Stomach (tissue), 9 donors: Measurements from ENCODE around the gene C11orf91. TPM values are rescaled to one million over a fixed set of nuclear protein-coding genes. Genes with fewer than 3 reads are reported as not detected.
"Not testable (repeated sequence)": the region's sequence is repeated elsewhere in the genome, so short reads cannot be mapped to it uniquely, and the experiment has no call there.

ENCODE experiments used
- DNase-seq, 2 donors: peaks; one replicate each; pipeline versions ENCODE4 v3.0.0 to v3.0.0-alpha.2; 2013 to 2019
- H3K27ac ChIP-seq, 5 donors: fragments of 200-600 bp in 4 of 5; sonication (generic) in 4 of 5; one replicate each; pipeline ENCODE4 v1.5.1; 2013 to 2019; ENCODE audit warnings: mild to moderate bottlenecking in 1 of 5, moderate library complexity in 1 of 5
- H3K27me3 ChIP-seq, 3 donors: fragments of 200-600 bp; sonication (generic); one replicate each; pipeline ENCODE4 v1.5.1; 2017 to 2019; ENCODE audit warnings: mixed run types in 1 of 3
- H3K36me3 ChIP-seq, 4 donors: fragments of 200-600 bp; sonication (generic); 1 replicate in 3 of 4; 2 replicates in 1 of 4; pipeline ENCODE4 v1.5.1; 2016 to 2019
- H3K4me1 ChIP-seq, 4 donors: fragments of 200-600 bp; sonication (generic); one replicate each; pipeline ENCODE4 v1.5.1; 2016 to 2019
- H3K4me3 ChIP-seq, 4 donors: fragments of 200-600 bp; sonication (generic) in 3 of 4; one replicate each; pipeline ENCODE4 v1.5.1; 2016 to 2019; ENCODE audit warnings: mild to moderate bottlenecking in 1 of 4
- H3K9me3 ChIP-seq, 4 donors: fragments of 200-600 bp; sonication (generic); one replicate each; pipeline ENCODE4 v1.5.1; 2016 to 2019
- EP300 ChIP-seq: sonication (generic); formaldehyde crosslinking; IDR thresholded peaks from one replicate; pipeline ENCODE4 v1.6.1; 2017; ENCODE audit warnings: antibody characterized with exemption
- POLR2A ChIP-seq, 4 donors: fragments of 450-650 bp; IDR thresholded peaks; one replicate each; pipeline ENCODE4 v1.6.1; 2016; ENCODE audit warnings: antibody characterized with exemption in 4 of 4, control low read depth in 2 of 4, mild to moderate bottlenecking in 1 of 4, moderate library complexity in 1 of 4
- POLR2AphosphoS5 ChIP-seq, 3 donors: sonication (generic); formaldehyde crosslinking; IDR thresholded peaks; one replicate each; pipeline ENCODE4 v1.6.1; 2016; ENCODE audit warnings: antibody characterized with exemption in 3 of 3
- WGBS, 5 donors: extraction: QIAGEN DNeasy Blood & Tissue Kit in 3 of 5; methylation state at CpG; one replicate each; pipeline versions ENCODE4 v1.1.5 to v1.1.7; 2013 to 2018; 5-methylcytosine and 5-hydroxymethylcytosine counted together
- intact Hi-C: fragments of 100-400 bp; cut with DNase I; formaldehyde crosslinking; loops from one replicate; pipeline ENCODE4 v1.15.1; 2023; ENCODE audit warnings: low total_unique reads
- polyA plus RNA-seq, 3 donors: library from polyadenylated mRNA; stranded (reverse); fragments of 200-250 nt; gene quantifications; one replicate each; pipeline ENCODE4 v1.2.3, GENCODE V29; 2013
- total RNA-seq, 5 donors: library from RNA; depleted of rRNA; stranded (reverse); fragments of >200 nt; gene quantifications; one replicate each; pipeline versions ENCODE4 v1.1.0 to v1.2.3, GENCODE V29; 2014 to 2016
- TF ChIP-seq, protein P1 (sequence below), 7 experiments: fragments of 450-650 bp in 4 of 7; fragments of 200-600 bp in 3 of 7; sonication (generic) in 3 of 7; IDR thresholded peaks; one replicate each; pipeline ENCODE4 v1.5.1; 2016 to 2019; ENCODE audit warnings: antibody characterized with exemption in 7 of 7, control low read depth in 2 of 7, mild to moderate bottlenecking in 1 of 7
- donor health status: healthy with polysubstance abuse.
- donor health status: Bipolar disorder and iron deficiency.
- donor health status: healthy.

The C11orf91 gene
- total and polyA plus RNA-seq, 8 donors: not detected

DNA sequence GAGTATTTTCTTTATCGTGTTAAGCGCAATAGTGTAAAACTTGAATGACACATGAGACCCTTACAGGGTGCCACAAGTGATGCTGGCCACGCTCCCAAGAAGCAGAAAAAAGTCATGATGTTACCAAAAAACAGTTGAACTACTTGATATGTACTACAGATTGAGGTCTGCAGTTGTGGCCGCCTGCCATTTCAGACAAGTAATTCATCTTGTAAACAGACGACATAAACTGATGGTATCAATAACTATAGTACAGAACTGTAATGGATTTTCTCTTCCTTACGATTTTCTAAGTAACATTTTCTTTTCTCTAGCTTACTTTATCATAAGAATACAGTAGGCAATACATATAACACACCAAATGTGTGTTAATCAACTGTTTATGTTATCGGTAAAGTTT, 30.1 kb upstream of the C11orf91 start:
- no peak for TF ChIP-seq POLR2AphosphoS5 (IDR thresholded peaks at IDR 0.05)
- TF ChIP-seq EP300: no peak
- TF ChIP-seq, protein P1, sequence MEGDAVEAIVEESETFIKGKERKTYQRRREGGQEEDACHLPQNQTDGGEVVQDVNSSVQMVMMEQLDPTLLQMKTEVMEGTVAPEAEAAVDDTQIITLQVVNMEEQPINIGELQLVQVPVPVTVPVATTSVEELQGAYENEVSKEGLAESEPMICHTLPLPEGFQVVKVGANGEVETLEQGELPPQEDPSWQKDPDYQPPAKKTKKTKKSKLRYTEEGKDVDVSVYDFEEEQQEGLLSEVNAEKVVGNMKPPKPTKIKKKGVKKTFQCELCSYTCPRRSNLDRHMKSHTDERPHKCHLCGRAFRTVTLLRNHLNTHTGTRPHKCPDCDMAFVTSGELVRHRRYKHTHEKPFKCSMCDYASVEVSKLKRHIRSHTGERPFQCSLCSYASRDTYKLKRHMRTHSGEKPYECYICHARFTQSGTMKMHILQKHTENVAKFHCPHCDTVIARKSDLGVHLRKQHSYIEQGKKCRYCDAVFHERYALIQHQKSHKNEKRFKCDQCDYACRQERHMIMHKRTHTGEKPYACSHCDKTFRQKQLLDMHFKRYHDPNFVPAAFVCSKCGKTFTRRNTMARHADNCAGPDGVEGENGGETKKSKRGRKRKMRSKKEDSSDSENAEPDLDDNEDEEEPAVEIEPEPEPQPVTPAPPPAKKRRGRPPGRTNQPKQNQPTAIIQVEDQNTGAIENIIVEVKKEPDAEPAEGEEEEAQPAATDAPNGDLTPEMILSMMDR (IDR thresholded peaks at IDR 0.05): no peak
- no peak for TF ChIP-seq POLR2A (IDR thresholded peaks at IDR 0.05)
- intact Hi-C loops: no loop called here
- H3K9me3 ChIP-seq: no peaks in the 10 kb centered on the region
- 65 to 71% (median 70%) methylated on average over 7 of the region's 7 CpGs for WGBS, 5 donors
- peak overlapping the region in 1 of 4 donors; percentile 65 for H3K4me3 ChIP-seq
- H3K27me3 ChIP-seq: no peaks in the 10 kb centered on the region
- no peak overlapping the region for H3K27ac ChIP-seq
- peaks cover 23 to 79% (median 54%) of the 10 kb centered on the region in 4 donors for H3K4me1 ChIP-seq
- no peak for DNase-seq
- peaks cover 0 to 22% (median 13%) of the 10 kb centered on the region in 4 donors for H3K36me3 ChIP-seq

DNA sequence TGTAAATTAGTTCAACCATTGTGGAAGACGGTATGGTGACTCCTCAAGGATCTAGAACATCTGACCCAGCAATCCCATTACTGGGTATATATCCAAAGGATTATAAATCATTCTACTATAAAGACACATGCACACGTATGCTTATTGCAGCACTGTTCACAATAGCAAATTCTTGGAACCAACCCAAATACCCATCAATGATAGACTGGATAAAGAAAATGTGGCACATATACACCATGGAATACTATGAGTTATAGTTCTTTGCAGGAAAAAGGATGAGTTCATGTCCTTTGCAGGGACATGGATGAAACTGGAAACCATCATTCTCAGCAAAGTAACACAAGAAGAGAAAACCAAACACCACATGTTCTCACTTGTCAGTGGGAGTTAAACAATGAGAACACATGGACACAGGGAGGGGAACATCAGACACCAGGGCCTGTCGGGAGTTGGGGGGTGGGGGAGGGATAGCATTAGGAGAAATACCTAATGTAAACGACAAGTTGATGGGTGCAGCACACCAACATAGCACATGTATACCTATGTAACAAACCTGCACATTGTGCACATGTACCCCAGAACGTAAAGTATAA, 28.5 kb upstream of the C11orf91 start:
- H3K9me3 ChIP-seq, H3K4me3 ChIP-seq, DNase-seq, intact Hi-C loops, H3K27me3 ChIP-seq, H3K27ac ChIP-seq: not testable (repeated sequence)
- WGBS, 5 donors: 64 to 83% (median 79%) methylated on average over 5 of the region's 5 CpGs
- Histone ChIP-seq H3K36me3 (peaks cover 0 to 22% (median 13%) of the 10 kb centered on the region in 4 donors), H3K4me1 (peaks cover 32 to 86% (median 60%) of the 10 kb centered on the region in 4 donors)

DNA sequence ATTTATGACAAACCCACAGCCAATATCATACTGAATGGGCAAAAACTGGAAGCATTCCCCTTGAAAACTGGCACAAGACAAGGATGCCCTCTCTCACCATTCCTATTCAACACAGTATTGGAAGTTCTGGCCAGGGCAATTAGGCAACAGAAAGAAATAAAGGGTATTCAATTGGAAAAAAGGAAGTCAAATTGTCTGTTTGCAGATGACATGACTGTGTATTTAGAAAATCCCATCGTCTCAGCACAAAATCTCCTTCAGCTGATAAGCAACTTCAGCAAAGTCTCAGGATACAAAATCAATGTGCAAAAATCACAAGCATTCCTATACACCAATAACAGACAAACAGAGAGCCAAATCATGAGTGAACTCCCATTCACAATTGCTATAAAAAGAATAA, 26.9 kb upstream of the C11orf91 start:
- intact Hi-C loops, H3K27ac ChIP-seq, H3K9me3 ChIP-seq, H3K27me3 ChIP-seq, H3K4me3 ChIP-seq, DNase-seq: not testable (repeated sequence)
- 44 to 57% (median 51%) methylated on average over 1 of the region's 1 CpG for WGBS, 5 donors
- peaks cover 0 to 17% (median 7%) of the 10 kb centered on the region in 4 donors for H3K36me3 ChIP-seq
- H3K4me1 ChIP-seq: peaks cover 37 to 86% (median 60%) of the 10 kb centered on the region in 4 donors

DNA sequence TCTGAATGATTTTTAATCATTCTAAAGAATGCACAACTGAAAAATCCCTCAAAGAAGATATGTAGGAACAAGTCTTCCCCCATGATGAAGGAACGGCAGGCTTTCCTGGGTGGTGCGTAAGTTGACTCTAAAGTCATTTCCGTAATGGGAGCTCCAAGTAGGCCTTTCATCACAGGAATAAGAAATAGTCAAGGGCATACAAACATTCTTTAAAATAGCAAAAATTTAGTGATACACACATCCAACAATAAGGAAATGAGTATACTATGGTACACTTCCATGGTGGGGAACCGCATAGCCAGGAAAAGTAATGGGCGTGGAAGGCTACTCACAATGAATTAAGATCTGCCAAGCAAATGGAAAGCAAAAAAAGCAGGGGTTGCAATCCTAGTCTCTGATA, 24.9 kb upstream of the C11orf91 start:
- TF ChIP-seq POLR2A (IDR thresholded peaks at IDR 0.05) (no peak), POLR2AphosphoS5 (IDR thresholded peaks at IDR 0.05) (no peak), EP300 (no peak)
- TF ChIP-seq, protein P1 (IDR thresholded peaks at IDR 0.05): no peak
- Histone ChIP-seq H3K4me3 (no peak overlapping the region), H3K9me3 (no peaks in the 10 kb centered on the region), H3K4me1 (peaks cover 28 to 86% (median 59%) of the 10 kb centered on the region in 4 donors), H3K27me3 (no peaks in the 10 kb centered on the region), H3K27ac (peak overlapping the region in 3 of 5 donors; percentile 77 to 85 (median 79)), H3K36me3 (peaks cover 17 to 29% (median 21%) of the 10 kb centered on the region in 4 donors)
- DNase-seq: no peak
- intact Hi-C loops: no loop called here
- WGBS, 5 donors: 76 to 95% (median 81%) methylated on average over 5 of the region's 5 CpGs

DNA sequence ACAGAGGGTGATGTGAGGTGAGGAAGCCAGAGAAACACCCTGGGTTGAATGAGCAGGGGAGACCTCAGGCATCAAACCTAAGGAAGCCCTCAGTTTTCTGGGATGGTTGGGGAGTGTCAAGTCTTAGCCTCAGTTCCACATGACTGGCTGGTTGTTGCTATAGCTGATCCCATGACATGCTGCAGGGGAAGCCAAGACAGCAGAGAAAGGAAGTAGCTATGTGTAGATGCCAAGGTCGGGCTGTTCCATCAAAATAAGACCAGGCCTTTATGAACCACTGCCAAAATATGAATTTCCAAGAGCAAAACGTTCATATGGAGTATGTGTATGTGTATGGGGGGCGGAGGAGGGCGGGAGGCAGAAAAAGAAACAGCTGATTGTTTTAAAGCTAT, 24.0 kb upstream of the C11orf91 start:
- TF ChIP-seq POLR2AphosphoS5 (IDR thresholded peaks at IDR 0.05) (peak in 1 of 3 donors; percentile 35), POLR2A (IDR thresholded peaks at IDR 0.05) (no peak)
- H3K27me3 ChIP-seq: no peaks in the 10 kb centered on the region
- intact Hi-C loops: no loop called here
- H3K4me1 ChIP-seq: peaks cover 28 to 82% (median 62%) of the 10 kb centered on the region in 4 donors
- H3K27ac ChIP-seq: peak overlapping the region; percentile 9 to 85 (median 79)
- H3K9me3 ChIP-seq: no peaks in the 10 kb centered on the region
- H3K36me3 ChIP-seq: peaks cover 25 to 32% (median 27%) of the 10 kb centered on the region in 4 donors
- H3K4me3 ChIP-seq: no peak overlapping the region
- WGBS, 5 donors: 47 to 63% (median 58%) methylated on average over 4 of the region's 4 CpGs
- peak in 1 of 2 donors; percentile 70 for DNase-seq

DNA sequence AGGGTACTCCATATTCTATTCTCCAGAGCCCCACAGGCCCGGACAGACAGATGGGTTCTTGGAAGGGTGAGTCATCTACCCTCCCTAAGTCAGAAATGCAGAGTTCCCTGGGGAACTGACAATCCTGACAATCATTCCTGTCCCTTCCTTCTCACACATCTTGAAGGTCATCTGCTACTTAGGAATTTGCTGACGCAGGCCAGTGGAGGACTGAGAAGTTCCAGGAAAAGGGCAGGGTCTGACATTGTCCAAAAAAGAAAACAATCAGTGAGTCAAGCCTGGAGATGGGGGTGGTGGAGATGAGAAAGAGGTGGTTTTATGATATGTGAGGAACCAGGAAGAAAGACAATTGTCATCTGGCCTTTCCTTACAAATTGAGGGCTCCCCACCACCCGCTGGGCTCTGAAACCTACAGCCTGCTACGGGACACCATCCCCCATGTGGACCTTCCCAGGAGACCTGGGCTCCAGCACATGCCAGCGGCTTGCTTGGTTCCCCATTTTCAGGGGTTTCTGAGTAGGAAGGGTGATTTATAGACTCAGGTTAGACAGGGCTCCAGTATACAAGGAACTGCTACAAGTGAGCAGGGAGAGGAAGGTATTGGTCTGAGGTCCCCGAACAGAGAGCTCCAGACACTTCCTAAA, 22.7 kb upstream of the C11orf91 start:
- TF ChIP-seq EP300 (peak; percentile 79), POLR2AphosphoS5 (IDR thresholded peaks at IDR 0.05) (peak; percentile 57 to 83 (median 73)), POLR2A (IDR thresholded peaks at IDR 0.05) (no peak)
- TF ChIP-seq, protein P1 (IDR thresholded peaks at IDR 0.05): no peak
- intact Hi-C loops: no loop called here
- H3K36me3 ChIP-seq: peaks cover 37 to 45% (median 40%) of the 10 kb centered on the region in 4 donors
- H3K27me3 ChIP-seq: no peaks in the 10 kb centered on the region
- H3K4me3 ChIP-seq: no peak overlapping the region
- WGBS, 5 donors: 57 to 74% (median 71%) methylated on average over 6 of the region's 6 CpGs
- no peaks in the 10 kb centered on the region for H3K9me3 ChIP-seq
- peaks cover 28 to 72% (median 57%) of the 10 kb centered on the region in 4 donors for H3K4me1 ChIP-seq
- peak overlapping the region; percentile 56 to 85 (median 79) for H3K27ac ChIP-seq
- DNase-seq: peak in 1 of 2 donors; percentile 31
